ENCODE results near the gene COL23A1.

The COL23A1 gene

DNA sequence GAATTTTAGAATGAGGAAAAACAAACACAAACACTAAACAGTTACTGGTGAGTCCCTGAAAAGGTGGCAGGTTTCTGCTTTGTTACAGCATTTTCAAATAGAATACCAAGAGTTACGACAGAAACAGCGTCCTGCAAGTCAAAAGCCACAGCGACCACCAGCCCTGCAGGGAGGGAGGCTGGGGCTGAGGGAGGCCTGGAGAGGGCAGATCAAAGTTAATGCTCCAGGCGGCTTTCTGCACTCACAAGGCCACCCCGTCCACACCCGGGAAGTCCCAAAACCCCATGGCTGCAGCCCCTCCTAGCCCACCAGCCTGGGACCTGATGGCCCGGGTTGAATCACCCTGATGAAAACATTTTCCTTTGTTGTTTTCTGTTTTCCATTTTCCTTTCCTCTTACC, 29.3 kb downstream of the COL23A1 start:
- H3K4me3 ChIP-seq (ENCODE audit: low read depth, low read length): no peak overlapping the region

DNA sequence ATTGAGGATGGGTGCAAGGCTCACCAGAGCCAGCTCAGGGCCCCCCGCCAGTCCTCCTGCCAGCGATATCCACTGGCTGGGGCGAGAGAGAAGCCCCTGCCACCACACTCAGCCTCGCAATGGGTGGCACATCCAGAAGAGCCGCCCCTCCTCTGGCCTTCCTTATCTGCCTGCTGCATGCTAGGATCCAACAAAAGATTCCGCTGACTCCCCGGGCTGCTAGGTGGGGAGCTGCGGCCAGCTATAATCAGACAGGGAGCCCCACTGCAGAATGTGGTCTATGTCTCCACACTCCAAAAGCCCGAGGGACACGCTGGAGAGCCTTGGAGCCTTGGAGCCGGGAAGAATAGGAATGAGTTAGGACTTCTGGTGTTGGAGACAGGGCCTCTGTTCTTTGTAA, 32.8 kb downstream of the COL23A1 start:
- no peak overlapping the region for H3K4me3 ChIP-seq (ENCODE audit: low read depth, low read length)

DNA sequence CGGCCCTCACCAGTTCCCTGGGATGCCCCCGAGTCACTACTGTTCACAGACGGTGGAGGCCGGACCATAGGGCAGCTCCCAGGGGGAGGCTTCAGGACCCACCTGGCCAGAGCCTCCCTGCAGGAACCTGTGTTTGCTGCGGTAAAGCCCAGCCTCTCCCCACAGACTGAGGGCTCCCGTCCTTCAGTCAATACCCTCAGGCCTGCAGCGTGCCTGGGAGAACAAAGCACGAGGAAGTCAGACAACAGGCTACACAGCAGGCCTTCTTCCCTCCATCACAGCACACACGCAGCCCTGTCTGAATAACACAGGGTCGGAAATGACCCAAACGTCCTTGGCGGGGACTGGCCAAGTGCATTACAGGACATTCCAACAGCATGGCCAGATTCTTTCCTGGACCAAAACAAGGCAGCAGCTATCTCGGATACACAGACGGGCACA, 34.4 kb downstream of the COL23A1 start:
- H3K4me3 ChIP-seq (ENCODE audit: low read depth, low read length): no peak overlapping the region

DNA sequence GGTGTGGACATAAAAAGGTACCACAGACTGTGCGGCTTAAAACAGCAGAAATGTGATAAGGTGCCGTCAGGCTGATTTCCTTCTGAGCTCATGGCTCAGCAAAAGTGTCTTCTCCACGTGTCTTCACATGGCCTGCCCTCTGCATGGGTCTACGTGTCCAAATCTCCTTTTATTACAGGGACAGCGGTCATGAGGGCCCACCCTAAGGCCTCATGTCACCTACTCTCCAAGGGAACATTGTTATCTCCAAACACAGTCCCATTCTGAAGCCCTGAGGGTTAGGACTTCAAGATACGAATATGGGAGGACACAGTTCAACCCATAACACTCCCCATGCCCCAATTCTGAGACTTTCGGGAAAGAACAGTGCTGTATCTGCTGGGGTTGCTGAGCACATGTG, 35.2 kb downstream of the COL23A1 start:
- H3K4me3 ChIP-seq (ENCODE audit: low read depth, low read length): no peak overlapping the region

DNA sequence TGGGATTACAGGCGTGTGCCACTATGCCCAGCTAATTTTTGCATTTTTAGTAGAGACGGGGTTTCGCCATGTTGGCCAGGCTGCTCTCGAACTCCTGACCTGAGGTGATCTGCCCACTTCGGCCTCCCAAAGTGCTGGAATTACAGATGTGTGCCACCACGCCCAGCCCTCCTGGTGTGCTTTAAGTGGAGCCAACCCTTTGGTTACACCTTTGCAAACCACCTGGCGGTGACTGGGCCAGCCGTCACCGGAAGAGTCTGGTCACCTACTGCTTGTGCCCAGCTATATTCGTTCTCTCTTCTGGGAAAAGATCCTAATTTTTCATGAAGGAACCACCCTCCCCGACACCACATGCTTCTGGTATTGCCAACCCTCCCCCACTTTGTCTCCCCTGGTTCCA, 35.9 kb downstream of the COL23A1 start:
- H3K4me3 ChIP-seq (ENCODE audit: low read depth, low read length): no peak overlapping the region

DNA sequence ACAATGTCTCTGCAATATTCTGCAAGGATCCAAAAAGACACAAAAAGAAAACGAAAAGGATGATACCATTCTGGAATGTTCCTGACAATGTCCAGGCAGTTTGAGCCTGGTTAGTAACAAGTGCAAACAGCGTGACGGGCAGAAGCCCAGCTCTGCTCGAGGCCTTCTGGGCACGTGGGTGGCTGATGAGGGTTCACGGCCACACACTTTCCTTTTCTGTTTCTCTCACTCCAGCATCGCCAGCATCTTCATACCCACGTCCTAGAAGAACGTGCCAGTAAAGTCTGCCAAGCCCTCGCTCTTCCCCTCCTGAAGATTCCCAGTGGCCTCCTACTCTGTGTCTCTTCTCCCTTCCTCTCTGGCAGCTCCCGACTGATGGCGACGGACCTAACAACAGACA, 36.7 kb downstream of the COL23A1 start:
- H3K4me3 ChIP-seq (ENCODE audit: low read depth, low read length): no peak overlapping the region

DNA sequence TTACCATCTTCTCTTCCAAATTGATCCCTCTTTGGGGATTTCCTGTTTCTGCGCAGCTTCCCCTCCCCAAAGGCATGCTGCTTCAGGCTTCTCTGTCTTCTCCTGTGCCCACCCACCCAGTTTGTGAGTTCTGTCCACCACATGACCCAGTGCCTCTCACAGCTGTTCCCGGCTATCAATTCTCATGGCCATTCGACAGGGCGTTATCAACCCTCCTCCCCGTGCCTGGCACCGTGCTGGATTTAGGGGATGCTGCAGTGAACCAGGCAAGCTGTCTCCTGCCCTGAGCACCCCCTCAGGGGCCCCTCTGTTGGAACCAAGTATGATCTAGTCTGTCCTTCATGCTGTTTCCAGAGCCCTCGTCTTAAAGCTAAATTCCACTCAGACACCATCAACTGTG, 38.7 kb downstream of the COL23A1 start:
- H3K4me3 ChIP-seq (ENCODE audit: low read depth, low read length): no peak overlapping the region

DNA sequence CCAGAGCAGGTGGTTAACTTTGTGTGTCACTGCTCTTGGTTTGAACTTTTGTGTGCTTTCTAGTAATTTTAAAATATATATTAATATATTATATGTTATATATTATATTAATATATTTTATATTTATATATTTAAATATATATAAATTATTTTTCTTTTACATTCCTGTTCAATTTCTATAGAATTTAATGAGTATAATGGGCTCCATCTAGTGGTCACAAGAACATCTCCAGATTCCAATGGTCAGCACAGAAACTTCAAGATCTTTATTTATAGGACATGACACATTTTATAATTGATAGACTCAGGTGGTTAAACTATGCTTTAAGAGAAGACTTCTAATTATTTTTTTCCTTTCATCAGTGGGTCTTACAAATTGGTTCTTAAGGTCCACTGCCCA, 39.1 kb downstream of the COL23A1 start:
- no peak overlapping the region for H3K4me3 ChIP-seq (ENCODE audit: low read depth, low read length)

DNA sequence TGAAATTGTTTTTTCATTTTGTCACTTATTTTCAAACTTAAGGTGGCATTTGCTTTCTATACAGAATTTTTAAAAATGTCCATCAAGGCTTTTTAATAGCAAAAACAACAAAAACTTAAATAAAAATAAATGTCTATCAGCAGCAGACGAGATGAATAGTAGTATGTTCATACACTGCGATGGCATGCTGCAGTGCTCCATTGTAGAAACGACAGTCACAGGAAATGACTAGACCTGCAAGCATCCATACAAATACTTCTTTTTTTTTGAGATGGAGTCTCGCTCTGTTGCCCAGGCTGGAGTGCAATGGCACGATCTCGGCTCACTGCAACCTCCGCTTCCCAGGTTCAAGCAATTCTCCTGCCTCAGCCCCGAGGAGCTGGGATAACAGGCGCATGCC, 41.4 kb downstream of the COL23A1 start:
- no peak overlapping the region for H3K4me3 ChIP-seq (ENCODE audit: low read depth, low read length)

DNA sequence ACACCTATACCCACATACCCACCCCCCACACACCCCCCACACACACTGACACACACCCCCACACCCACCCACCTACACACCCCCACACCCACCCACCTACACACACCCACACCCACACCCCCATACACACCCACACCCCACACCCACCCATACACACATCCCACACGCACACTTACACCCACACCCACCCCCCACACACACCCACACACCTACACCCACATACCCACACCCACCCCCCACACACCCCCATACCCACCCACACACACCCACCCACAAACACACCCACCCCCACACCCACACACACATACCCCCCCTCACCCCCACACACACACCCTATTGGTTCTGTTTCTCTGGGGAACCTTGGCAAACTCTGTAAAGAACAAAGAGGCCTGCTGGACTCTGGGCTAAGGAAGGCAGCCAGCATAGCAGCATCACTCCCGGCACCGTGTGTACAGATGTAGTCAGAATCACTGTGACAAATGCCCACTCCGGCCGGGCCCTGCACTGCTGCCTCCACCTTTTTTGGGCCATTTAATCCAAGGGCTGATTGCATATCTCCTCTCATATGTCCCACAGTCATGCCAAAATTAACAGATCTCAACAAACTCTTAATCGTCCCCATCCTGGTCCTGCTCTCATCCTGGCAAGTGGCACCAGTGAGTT, 42.3 kb downstream of the COL23A1 start:
- no peak overlapping the region for H3K4me3 ChIP-seq (ENCODE audit: low read depth, low read length)

DNA sequence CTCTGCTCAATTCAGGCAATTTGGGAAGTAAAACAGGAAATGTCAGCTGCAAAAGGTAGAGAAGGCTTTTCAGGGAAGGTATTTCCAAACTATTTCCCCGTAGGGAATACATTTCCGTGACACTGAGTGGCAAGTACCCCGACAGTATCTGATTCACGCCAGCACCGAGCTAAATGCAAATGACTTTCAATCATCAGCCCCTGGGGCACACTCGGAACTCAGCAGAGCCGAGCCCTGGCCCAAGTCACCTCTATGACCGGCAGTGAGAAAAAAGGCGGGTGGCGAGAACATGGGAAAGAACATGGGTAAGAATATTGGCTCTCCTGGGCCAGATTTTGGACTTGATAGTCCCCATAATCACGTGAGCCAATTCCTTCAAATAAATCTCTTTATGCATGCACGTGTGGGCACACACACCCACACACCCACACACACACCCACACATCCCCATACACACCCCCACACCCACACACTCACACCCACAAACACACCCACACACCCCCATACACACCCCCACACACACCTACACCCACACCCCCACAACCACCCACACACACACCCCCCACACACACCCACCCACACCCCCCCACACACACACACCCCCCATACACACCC, 43.0 kb downstream of the COL23A1 start:
- no peak overlapping the region for H3K4me3 ChIP-seq (ENCODE audit: low read depth, low read length)

DNA sequence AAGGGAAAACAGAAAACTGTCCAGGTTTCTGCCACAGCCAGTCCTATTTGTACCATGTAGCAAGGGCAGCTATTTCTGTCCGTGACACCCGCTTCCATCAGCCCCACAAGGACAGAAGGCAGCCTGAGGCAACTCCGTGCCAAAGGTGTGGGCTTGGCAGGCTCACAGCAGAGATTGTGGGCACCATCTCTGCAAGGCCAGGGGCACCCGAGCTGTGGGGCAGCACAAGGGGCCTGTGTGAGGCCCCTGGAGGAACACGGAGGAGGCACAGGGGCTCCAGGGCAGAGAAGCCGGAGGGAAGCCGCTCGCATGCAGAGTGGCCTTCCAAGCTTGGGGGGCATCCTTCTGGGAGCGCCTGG, 43.5 kb downstream of the COL23A1 start:
- no peak overlapping the region for H3K4me3 ChIP-seq (ENCODE audit: low read depth, low read length)

DNA sequence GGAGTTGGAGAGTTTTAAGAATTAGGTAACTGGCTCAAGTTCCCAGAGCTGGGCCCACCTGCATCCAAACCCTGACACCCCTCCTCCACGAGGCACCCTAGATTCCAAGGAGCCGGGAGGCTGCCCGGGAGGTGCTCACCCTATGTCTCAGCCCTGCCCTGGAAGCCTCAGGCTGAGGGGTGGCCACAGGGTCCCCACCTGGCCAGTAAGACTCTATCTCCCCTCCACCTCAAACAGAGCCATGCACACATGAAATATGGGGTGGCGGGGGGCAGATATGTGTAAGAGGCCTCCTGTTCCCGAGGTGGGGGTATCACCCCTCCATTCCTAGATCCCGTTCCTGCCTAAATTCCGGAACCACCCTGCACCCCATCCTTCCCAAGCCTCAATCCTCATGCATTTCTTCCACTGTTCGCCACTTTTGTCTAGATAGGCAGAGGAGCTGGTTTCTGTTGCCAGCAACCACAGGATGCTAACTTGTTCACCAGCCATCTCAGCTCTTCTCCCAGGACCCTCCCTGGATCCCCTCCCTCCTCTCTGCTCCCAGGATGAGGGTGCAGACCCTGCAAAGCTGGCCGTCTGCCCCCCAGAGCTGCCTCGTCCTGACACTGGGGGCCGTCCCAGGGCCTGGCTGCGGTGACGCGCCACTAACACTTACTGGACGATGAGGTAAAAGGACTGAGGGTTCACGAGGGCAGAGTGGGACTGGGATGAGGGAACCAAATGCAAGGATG, 44.1 kb downstream of the COL23A1 start:
- H3K4me3 ChIP-seq (ENCODE audit: low read depth, low read length): no peak overlapping the region

DNA sequence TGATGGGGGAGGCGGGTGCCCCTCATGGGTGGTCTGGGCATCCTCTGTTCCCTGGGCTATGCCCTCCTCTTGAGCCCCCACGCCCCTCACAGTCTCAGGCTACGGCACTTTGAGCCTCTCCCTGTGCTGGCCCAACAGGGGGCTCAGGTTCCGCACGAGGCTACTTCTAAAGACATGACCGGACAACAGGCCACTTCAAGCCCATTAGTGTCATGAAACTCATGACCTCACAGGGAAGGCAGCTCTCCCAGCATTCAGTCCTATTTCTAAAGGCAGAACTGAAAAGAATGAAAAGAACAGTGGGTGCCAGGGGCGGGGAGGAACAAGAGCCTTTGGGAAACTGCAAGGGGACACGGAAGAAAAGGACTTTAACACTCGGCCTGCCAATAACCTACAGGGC, 45.0 kb downstream of the COL23A1 start:
- no peak overlapping the region for H3K4me3 ChIP-seq (ENCODE audit: low read depth, low read length)

DNA sequence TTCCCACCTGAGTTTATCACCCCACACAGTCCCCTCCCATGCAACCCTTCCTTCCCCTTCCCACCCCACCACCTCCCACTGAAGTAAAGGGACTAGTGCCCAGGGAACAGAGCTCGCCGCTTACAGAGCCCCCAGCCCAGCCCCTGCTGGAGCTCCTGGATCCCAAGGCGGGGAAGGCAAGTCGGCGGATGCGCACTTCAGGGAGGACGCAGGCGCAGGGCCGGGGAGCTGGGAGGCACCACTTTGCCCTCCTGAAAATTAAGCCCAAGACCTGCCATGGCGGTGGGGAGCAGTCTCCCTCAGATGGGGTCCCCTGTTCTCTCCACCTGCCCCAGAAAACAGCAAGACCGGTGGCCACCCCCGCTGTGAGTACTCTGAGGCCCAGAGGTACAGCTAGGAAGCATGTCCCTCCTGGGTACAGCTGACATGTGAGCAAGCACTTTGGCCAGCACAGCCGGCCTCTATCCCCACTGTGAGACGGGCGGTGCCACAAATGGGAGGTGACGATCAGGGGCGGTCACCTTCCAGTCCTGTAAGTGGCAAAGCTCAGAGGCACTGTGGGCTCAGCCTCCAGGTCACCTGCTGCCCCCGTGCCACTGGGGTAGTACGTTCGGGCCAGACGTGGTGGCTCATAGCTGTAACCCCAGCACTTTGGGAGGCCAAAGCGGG, 45.9 kb downstream of the COL23A1 start:
- H3K4me3 ChIP-seq (ENCODE audit: low read depth, low read length): no peak overlapping the region

DNA sequence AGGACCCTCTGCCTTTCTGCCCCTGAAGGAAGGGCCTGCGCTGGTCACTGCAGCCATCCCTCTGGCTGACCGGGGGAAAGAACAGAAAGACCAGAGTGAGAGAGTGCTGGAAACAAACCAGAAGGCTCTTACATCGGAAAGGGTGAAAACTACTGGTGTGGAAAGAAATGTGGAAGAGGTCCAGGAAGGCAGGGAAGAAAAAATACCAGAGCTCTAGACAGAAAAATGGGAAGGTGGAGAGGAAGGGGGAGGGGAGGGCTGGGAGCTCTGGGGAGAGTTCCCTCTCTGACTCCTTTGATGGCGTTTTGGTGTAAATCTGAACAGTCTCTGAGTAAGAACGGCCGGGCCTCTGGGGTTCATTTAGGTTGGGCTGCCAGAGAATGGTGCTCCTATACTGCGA, 47.7 kb downstream of the COL23A1 start:
- no peak overlapping the region for H3K4me3 ChIP-seq (ENCODE audit: low read depth, low read length)

DNA sequence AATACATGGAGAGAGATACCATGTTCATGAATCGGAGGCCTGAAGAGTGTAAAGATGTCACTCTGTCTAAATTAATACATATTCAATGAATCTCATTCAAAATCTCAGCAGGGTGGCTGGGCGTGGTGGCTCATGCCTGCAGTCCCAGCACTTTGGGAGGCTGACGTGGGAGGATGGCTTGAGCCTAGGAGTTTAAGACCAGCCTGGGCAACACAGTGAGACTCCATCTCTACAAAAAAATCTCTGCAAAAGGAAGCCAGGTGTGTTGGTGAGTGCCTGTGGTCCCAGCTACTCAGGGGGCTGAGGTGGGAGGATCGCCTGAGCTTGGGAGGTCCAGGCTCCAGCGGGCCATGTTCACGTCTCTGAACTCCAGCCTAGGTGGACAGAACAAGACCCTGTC, 49.7 kb downstream of the COL23A1 start:
- no peak overlapping the region for H3K4me3 ChIP-seq (ENCODE audit: low read depth, low read length)

DNA sequence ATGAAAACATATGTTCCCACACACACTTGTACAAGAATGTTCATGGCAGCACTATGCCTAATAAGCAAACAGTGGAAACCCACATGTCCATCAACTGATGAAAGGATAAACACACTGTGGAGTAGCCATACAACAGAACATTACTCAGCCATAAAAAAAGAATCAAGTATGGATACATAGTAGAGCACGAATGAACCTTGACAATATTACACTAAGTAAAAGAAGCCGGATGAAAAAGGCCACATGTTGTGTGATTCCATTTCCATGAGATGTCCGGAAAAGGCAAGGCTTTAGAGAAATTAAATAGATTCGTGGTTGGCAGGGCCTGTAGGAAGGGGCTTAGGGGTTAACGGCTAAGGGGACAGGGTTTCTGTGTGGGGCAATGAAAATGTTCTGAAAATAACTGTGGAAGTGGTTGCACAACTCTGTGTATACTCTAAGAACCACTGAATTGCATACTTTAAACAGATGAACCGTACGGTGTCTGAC, 51.4 kb downstream of the COL23A1 start:
- H3K4me3 ChIP-seq (ENCODE audit: low read depth, low read length): no peak overlapping the region

DNA sequence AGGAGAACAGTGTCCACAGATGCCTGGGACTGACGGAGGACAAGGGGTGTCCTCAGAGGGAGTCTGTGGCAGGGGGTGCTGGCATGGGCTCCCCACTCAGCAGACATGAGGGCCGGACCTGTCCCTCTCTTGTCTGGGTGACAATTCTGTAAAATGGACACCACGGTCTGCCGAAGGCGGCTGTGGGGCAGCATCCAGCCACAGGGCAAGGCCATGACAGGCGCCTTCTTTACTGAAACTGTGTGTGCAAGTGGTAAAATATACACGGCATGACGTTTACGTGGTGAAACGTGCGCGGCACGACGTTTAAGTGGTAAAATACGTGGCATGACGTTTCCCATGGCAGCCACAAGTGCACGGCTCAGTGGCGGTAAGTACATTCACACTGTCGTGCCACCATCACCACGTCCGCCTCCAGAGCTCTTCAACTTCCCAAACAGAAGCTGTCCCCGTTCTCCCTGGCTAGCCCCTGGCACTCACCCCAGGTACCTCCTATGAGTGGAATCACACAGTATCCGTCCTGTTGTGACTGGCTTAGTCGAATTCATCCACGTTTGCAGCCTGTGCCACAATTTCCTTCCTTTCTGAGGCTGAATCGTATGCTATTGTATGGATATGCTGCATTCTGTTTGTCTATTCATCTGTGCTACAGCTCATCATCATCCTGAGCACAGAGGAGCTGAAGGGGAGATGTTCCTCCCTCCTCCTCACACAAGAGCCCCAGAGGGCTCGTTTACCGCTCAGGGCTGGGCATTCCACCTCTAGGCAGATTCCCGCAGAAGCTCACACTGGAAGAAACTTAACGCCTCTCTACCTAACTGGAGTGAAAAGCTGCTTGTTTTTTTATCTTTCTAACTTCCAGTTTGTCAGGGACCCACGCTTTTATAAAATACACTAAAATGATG, 52.5 kb downstream of the COL23A1 start:
- H3K4me3 ChIP-seq (ENCODE audit: low read depth, low read length): no peak overlapping the region

DNA sequence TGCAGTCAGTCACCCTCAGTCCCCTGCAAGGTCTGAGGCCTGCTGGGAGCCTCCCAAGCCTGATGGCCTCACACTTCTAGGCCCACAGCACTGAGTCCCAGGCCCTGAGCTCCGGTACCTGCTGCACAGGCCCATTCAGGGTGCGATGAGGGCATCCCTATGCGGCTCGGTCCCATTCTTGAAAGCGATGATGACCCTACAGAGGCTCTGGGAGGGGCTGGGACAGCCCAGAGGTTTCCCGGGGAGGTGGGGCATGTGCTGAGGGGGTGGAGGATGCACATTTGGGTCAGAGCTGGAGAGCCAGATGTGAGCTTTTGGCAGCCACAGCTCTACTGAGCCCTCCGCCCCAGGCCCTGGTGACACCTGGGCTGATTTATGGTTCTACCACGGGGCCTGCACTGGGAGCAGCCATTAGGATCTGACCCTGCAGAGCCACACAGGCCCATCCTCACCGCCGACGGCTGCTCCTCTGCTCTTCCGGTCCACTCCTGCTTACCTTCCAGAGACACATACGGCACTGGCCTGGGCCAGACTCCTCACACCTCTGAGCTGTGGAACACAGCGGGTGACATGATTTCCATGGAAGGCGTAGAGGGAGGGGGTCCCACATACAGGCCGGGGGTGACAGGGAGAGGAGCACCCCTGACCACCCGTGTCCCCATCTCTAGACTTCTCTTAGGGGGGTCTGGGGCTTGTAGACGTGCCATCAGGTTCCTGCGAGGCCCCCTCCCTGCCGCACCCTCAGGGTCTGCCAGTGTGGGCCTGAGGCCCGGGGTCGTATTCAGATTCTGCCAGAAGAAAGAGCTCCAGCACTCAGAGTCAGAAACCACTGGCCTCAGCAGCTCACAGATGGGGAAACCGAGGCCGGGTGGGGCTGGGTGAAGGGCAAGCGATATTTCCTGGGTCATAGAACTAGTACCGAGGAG, 53.4 kb downstream of the COL23A1 start:
- no peak overlapping the region for H3K4me3 ChIP-seq (ENCODE audit: low read depth, low read length)

Data from iPS-11a (cell line).